ENCODE measurements around the gene MPP4.

GRCh38 chr2:201660293-201660895 lies 38.0 kb downstream of the MPP4 start:
- TF ChIP-seq, protein P1, sequence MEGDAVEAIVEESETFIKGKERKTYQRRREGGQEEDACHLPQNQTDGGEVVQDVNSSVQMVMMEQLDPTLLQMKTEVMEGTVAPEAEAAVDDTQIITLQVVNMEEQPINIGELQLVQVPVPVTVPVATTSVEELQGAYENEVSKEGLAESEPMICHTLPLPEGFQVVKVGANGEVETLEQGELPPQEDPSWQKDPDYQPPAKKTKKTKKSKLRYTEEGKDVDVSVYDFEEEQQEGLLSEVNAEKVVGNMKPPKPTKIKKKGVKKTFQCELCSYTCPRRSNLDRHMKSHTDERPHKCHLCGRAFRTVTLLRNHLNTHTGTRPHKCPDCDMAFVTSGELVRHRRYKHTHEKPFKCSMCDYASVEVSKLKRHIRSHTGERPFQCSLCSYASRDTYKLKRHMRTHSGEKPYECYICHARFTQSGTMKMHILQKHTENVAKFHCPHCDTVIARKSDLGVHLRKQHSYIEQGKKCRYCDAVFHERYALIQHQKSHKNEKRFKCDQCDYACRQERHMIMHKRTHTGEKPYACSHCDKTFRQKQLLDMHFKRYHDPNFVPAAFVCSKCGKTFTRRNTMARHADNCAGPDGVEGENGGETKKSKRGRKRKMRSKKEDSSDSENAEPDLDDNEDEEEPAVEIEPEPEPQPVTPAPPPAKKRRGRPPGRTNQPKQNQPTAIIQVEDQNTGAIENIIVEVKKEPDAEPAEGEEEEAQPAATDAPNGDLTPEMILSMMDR (IDR thresholded peaks at IDR 0.05; ENCODE audit: borderline replicate concordance, extremely low read depth, low read length, poor library complexity, severe bottlenecking), result no peak
- no peak for TF ChIP-seq EZH2 (IDR thresholded peaks at IDR 0.05; ENCODE audit: borderline replicate concordance, low read depth, low read length, severe bottlenecking)

All from DND-41 (cell line).